HepG2 (cell line): ENCODE data around the gene EOLA1. TPM values are rescaled to one million over a fixed set of nuclear protein-coding genes. Genes with fewer than 3 reads are reported as not detected.

Experiments used
- AGO2 ChIP-seq: fragments of 200-400 bp; formaldehyde crosslinking; optimal IDR thresholded peaks from 2 replicates; pipeline ENCODE3; 2017; ENCODE audit warnings: mild to moderate bottlenecking, low read depth, low read length, moderate library complexity
- CC2D1A ChIP-seq: sonication (generic); formaldehyde crosslinking; IDR thresholded peaks from 2 replicates; pipeline ENCODE4 v1.8.1; 2023; ENCODE audit warnings: mild to moderate bottlenecking, missing genetic modification reagents
- CCDC6 ChIP-seq: sonication (generic); formaldehyde crosslinking; IDR thresholded peaks from 2 replicates; pipeline ENCODE4 v1.8.1; 2022; ENCODE audit warnings: mild to moderate bottlenecking, missing genetic modification reagents, moderate library complexity
- CENPT ChIP-seq: sonication (generic); formaldehyde crosslinking; IDR thresholded peaks from 2 replicates; pipeline ENCODE4 v1.8.0; 2022; ENCODE audit warnings: low read depth, mild to moderate bottlenecking, moderate library complexity, missing genetic modification reagents
- FOSL1 ChIP-seq: sonication (generic); formaldehyde crosslinking; IDR thresholded peaks from 2 replicates; pipeline ENCODE4 v1.9.0; 2021; ENCODE audit warnings: missing genetic modification reagents, borderline replicate concordance
- FOXA1 ChIP-seq, 2 experiments: fragments of 450-650 bp in 1 of 2; sonication (generic) in 1 of 2; formaldehyde crosslinking in 1 of 2; IDR thresholded peaks; 2 replicates each; pipeline versions ENCODE4 v1.4.0 to v1.6.1; 2016 to 2020; ENCODE audit warnings: missing genetic modification reagents in 1 of 2
- KAT7 ChIP-seq: IDR thresholded peaks from 2 replicates; pipeline ENCODE4 v1.6.1; 2018; ENCODE audit warnings: borderline replicate concordance, missing compliant biosample characterization
- KLF15 ChIP-seq: sonication (generic); formaldehyde crosslinking; IDR thresholded peaks from 2 replicates; pipeline ENCODE4 v1.8.1; 2023; ENCODE audit warnings: borderline replicate concordance, mild to moderate bottlenecking, inconsistent platforms, missing genetic modification reagents, mixed read lengths
- MBNL3 ChIP-seq: fragments of 250-450 bp; sonication (Bioruptor Pico); conservative IDR thresholded peaks from 2 replicates; pipeline ENCODE4 v1.8.0; 2022; ENCODE audit warnings: mild to moderate bottlenecking, inconsistent platforms
- NR1H2 ChIP-seq: sonication (generic); formaldehyde crosslinking; IDR thresholded peaks from 2 replicates; pipeline ENCODE4 v1.8.1; 2022; ENCODE audit warnings: low read depth, missing genetic modification reagents, borderline replicate concordance
- SP5 ChIP-seq: IDR thresholded peaks from 2 replicates; pipeline ENCODE4 v1.6.1; 2016; ENCODE audit warnings: low read depth, borderline replicate concordance
- ZBTB3 ChIP-seq: sonication (generic); formaldehyde crosslinking; IDR thresholded peaks from 2 replicates; pipeline ENCODE4 v1.4.0; 2020; ENCODE audit warnings: low read depth, mild to moderate bottlenecking, moderate library complexity, missing genetic modification reagents, borderline replicate concordance
- ZBTB37 ChIP-seq: sonication (generic); formaldehyde crosslinking; IDR thresholded peaks from 2 replicates; pipeline ENCODE4 v1.4.0; 2020; ENCODE audit warnings: mild to moderate bottlenecking, missing genetic modification reagents
- ZNF101 ChIP-seq: sonication (generic); formaldehyde crosslinking; IDR thresholded peaks from 2 replicates; pipeline ENCODE4 v1.4.0; 2020; ENCODE audit warnings: mild to moderate bottlenecking, low read depth, missing genetic modification reagents, borderline replicate concordance
- ZNF12 ChIP-seq: sonication (generic); formaldehyde crosslinking; IDR thresholded peaks from 2 replicates; pipeline ENCODE4 v1.5.0; 2020; ENCODE audit warnings: missing genetic modification reagents
- ZNF124 ChIP-seq: sonication (generic); formaldehyde crosslinking; IDR thresholded peaks from 2 replicates; pipeline ENCODE4 v1.4.0; 2020; ENCODE audit warnings: missing genetic modification reagents
- ZNF207 ChIP-seq: fragments of 450-650 bp; IDR thresholded peaks from 2 replicates; pipeline ENCODE4 v1.6.1; 2016; ENCODE audit warnings: antibody characterized with exemption, borderline replicate concordance
- ZNF484 ChIP-seq: sonication (generic); formaldehyde crosslinking; IDR thresholded peaks from 2 replicates; pipeline ENCODE4 v1.5.1; 2020; ENCODE audit warnings: mild to moderate bottlenecking, low read depth, missing genetic modification reagents, borderline replicate concordance
- ZNF609 ChIP-seq: sonication (generic); formaldehyde crosslinking; IDR thresholded peaks from 2 replicates; pipeline ENCODE4 v1.4.0; 2020; ENCODE audit warnings: mild to moderate bottlenecking, missing genetic modification reagents, borderline replicate concordance
- ZNF660 ChIP-seq: sonication (generic); formaldehyde crosslinking; IDR thresholded peaks from 2 replicates; pipeline ENCODE4 v1.5.1; 2020; ENCODE audit warnings: mild to moderate bottlenecking, low read depth, missing genetic modification reagents, borderline replicate concordance
- ZNF709 ChIP-seq: sonication (generic); formaldehyde crosslinking; IDR thresholded peaks from 2 replicates; pipeline ENCODE4 v1.5.0; 2020; ENCODE audit warnings: mild to moderate bottlenecking, missing genetic modification reagents
- ZNF747 ChIP-seq: sonication (generic); formaldehyde crosslinking; IDR thresholded peaks from 2 replicates; pipeline ENCODE4 v1.8.1; 2023; ENCODE audit warnings: missing genetic modification reagents, mild to moderate bottlenecking, borderline replicate concordance
- ZNF772 ChIP-seq: sonication (generic); formaldehyde crosslinking; IDR thresholded peaks from 2 replicates; pipeline ENCODE4 v1.5.0; 2020; ENCODE audit warnings: mild to moderate bottlenecking, missing genetic modification reagents
- polyA plus RNA-seq, 8 experiments: library from polyadenylated mRNA; depleted of rRNA in 3 of 8; stranded (reverse) in 7 of 8; unstranded in 1 of 8; fragments of >200 nt; fragmentation: Illumina TruSeq in 4 of 8; extraction: Trizol in 4 of 8; gene quantifications; 2 replicates each; pipeline versions ENCODE4 v1.2.1 to v1.2.3, GENCODE V29; 2011 to 2016; ENCODE audit warnings: low read depth in 4 of 8, missing spikeins in 1 of 8, mixed read lengths in 1 of 8; ENCODE audit not compliant: insufficient read depth in 1 of 8
- total RNA-seq, 5 experiments: library from RNA; depleted of rRNA; stranded (reverse); fragments of >200 nt; fragmentation: Illumina TruSeq; extraction: Trizol; gene quantifications; 2 replicates each; pipeline ENCODE4 v1.2.3, GENCODE V29; 2016; ENCODE audit warnings: low read depth in 1 of 5

The EOLA1 gene
- total and polyA plus RNA-seq, 2 of the 13 experiments (the other 11 are each of a cell fraction or from before 2014, with no cell fraction given), result 6.5 to 9.6 TPM

GRCh38 chrX:149540621-149541520 lies at the start of gene EOLA1 (continued):
- no peak for TF ChIP-seq CENPT
- TF ChIP-seq SP5, result no peak
- TF ChIP-seq MBNL3, result no peak
- TF ChIP-seq CCDC6 (CRISPR knock-in tag), result no peak
- no peak for TF ChIP-seq ZNF747
- TF ChIP-seq ZNF709 (CRISPR knock-in tag), result no peak
- no peak for TF ChIP-seq ZNF484
- TF ChIP-seq FOXA1 (IDR thresholded peaks at IDR 0.05), result no peak
- peak; percentile 36 for TF ChIP-seq FOXA1 (CRISPR knock-in tag; IDR thresholded peaks at IDR 0.05)
- TF ChIP-seq ZBTB37 (CRISPR knock-in tag), result no peak
- TF ChIP-seq KLF15 (CRISPR knock-in tag), result no peak
- TF ChIP-seq ZNF609 (CRISPR knock-in tag), result no peak
- no peak for TF ChIP-seq ZNF660
- TF ChIP-seq AGO2, result no peak
- no peak for TF ChIP-seq KAT7 (CRISPR knock-in tag)
- no peak for TF ChIP-seq ZNF124 (CRISPR knock-in tag)
- TF ChIP-seq NR1H2 (CRISPR knock-in tag), result no peak
- TF ChIP-seq ZNF207, result no peak
- TF ChIP-seq FOSL1, result no peak
- no peak for TF ChIP-seq ZBTB3 (CRISPR knock-in tag)
- no peak for TF ChIP-seq ZNF772
- TF ChIP-seq CC2D1A (CRISPR knock-in tag), result no peak
- TF ChIP-seq ZNF12, result no peak
- no peak for TF ChIP-seq ZNF101 (CRISPR knock-in tag)
